Left hindlimb (tissue), 1 donor: ENCODE results near the gene CLK3.
"Not testable (repeated sequence)": the region's sequence is repeated elsewhere in the genome, so short reads cannot be mapped to it uniquely, and the experiment has no call there.

ENCODE experiments used
- DNase-seq: peaks from one replicate; pipeline ENCODE4 v3.0.0-alpha.2; 2018

The CLK3 gene

DNA sequence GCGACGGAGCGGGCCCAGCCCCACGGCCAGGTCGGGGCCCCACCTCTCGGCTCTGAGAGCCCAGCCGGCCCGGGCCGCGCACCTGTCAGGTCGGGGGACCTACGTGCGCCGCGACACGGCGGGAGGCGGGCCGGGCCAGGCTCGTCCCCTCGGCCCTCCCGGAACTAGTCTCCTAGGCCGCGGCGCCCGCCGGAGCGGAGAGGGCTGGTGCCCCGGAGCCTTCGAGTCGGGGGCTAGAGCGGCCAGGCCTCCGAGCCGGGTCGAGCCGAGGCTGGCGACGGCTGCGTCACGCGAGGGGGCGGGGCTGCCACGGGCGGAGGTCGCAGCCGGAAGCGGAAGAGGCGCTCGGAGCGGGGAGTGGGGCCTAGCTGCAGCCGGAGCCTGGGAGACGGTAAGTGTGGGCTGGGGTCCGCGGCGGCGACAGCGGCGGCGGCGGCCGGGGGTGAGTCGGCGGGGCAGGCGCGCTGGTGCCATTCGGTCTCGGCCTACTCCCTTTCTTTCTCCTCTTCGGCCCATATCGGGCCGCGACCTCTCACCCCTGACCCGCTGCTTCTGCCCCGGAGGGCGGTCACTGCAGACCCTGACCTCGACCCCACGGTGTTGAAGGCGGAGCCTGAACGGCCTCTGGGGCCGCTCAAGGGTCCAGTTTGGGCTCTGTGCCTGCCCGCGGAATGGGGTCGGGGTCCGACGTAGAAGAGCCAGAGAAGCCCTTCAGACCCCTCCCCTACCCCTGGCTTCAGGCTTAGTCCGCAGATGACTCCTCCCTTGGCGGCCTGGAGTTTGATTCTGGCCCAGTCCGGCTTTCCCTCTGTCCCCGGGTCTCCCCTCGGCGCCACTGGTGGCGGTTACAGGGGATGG, at the start of gene CLK3:
TSS of gene CLK3 (plus strand) at position 329 of the 858 bp plus-strand sequence. CDS start 3,361 bp downstream, outside the sequence.
- peak; percentile 97 for DNase-seq

GRCh38 chr15:74568594-74568993, 47.0 kb upstream of the CLK3 start:
- no peak for DNase-seq

DNA sequence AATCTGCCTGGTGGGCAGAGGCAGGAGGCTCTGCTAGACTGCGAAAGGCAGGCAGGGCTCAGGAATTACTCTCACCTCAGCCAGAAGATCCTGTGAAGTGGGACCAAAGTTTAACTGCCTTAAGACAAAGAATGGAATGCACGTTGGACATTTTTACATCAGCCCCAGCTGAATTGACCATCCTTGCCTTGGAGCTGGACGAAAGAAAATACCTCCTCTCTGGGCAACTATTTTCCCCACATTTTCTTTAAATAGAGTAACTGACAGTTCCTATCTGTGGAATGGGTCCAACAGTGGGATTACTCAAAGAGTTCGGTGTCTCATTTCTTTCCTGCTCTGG, 45.9 kb upstream of the CLK3 start:
- DNase-seq = no peak

DNA sequence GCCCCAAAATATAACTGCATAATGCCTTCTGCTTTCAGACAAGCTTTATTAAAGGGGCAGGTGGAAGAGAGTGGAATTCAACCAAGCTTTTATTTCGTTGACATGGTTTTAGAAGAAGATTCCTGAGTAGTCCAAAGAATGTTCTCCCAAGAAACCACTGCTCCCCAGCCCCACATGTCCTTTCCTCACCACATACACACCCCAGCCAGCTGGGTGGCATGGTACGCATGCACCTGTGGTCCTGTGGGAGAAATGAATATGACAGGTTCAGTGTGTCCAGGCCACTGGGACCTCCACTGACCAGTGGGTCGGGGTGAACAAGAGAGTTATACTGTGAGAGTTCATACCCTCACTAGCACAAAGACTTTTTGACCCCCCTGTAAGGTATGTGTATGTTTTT, 44.4 kb upstream of the CLK3 start:
- no peak for DNase-seq

DNA sequence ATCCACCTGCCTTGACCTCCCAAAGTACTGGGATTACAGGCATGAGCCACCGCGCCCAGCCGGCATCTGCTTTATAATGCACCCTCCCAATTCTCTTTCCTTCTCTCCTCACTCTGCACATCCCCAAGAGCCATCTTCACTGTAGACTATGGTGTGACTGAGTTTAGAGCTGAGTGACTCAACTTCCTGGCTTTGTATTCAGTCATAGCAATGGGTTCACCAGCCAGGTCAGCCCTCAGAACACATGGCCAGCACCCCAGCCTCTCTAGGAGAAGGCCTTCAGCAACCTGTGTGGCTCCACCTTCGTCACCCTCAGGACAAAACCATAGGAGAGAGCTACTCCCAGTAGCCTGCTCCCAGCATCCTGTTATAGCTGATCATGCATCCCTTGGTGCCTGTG, 41.6 kb upstream of the CLK3 start:
- no peak for DNase-seq

DNA sequence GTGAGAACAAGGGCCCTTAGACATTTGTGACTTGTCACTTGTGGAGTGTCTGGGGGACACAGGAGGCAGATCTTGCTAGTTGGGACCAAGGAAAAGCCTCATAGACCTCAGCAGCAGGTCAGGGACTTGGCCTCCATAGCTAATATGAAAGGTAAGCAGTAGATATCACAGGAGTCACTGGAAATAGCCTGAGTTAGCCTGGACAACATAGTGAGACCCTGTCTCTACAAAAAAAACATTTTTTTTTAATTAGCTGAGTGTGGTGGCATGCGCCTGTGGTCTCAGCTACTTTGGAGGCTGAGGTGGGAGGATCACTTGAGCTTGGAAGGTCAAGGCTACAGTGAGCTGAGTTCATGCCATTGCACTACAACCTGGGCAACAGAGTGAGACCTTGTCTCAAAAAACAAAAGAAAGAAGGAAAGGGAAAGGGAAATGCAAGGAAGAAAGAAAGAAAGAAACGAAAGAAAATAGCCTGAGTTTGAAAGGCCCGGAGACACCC, 37.1 kb upstream of the CLK3 start:
- no peak for DNase-seq

DNA sequence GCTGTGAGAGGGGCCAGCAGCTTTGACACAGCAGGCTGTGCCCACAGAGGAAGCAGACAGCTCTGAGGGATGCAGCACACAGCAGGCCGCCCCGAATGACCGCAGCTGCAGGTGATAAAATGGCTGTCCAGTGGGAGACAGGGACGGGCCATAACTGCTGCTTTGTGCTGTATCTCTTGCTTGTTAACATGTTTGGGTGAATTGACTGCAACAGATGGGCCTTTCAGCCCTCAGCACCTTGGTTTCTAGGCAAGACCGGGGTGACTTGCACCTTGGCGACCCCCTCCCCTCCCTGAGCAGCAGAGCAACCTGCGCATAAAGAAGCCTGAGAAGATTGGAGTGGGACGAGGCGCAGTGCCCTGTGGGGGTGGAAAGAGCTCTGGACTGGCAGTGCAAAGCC, 36.6 kb upstream of the CLK3 start:
- DNase-seq = no peak

DNA sequence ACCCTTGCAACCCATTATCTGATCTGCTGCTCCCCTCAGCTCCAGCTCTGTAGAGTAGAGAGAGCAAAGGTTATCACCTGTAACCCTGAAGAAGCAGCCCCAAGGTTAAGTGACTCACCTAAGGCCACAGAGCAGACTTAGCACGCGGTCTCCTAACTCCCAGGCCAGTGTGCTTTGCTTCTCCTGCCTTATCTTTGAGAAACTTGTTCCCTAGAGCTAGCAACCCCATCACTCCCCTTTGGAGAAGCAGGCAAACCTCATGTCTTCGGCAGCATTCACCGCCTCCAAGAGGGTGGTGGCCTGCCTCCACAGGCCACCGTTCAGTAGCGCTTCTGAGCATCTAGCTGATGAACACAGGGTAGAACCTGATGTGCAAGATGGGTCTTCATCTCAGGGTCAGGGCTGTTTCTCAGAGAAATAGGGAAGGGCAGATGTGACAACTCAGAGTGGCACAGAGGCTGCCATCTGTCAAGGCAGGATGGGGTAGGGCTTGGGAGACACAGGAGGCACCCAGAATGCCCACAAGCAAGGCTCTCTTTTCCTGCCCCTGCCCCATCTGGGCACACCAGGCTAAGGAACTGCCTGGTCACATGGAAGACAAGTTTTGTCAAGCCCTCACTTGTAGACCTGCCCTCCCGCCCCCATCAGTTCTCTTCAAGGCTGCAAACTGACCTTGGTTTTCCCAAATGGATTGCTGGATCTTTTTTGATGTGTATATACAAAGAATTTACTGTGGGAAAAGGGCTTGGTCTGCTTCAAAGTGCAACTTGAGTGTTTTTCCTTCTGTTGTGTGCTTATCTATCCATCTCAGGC, 34.9 kb upstream of the CLK3 start:
- no peak for DNase-seq

DNA sequence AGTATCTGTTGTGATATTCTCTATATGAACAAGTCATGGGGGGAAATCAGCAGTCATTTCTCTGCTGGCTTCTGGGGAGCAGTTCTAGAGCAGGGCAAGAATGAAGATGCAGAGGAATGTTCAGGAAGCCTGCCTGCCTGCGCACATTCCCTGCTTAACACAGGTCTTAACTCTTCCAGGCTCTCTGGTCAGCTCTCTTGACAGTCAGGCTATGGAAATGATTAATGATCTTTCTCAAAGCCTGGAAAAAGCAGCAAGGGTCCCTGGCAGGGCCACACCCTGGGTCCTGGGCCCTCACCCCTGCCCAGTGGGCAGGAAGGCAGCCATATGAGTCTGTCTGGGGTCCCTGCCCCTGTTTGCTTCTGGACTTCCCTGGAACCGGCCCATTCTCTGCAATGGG, 31.4 kb upstream of the CLK3 start:
- DNase-seq = no peak

GRCh38 chr15:74584779-74585178, 30.9 kb upstream of the CLK3 start:
- DNase-seq = no peak

GRCh38 chr15:74585191-74585590, 30.4 kb upstream of the CLK3 start:
- DNase-seq = no peak

DNA sequence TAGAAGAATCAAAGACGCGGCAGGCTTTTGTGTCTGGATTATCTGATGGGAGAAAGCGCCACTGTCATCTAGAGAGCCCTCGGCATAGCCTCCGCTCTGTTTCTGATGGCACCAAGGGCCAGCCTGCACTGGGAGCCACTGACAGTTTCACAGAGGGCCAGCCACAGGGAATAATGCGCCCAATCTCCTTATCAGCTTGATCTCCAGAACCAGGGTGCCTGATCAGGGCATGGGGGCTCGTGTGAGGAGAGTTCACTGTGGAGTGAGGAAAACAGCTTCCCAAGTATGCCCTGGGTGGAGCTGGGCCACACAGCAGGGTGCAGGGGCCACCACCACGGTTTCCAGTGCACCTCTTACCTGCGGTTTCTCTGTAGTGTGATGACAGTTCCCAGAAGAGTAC, 29.8 kb upstream of the CLK3 start:
- no peak for DNase-seq

DNA sequence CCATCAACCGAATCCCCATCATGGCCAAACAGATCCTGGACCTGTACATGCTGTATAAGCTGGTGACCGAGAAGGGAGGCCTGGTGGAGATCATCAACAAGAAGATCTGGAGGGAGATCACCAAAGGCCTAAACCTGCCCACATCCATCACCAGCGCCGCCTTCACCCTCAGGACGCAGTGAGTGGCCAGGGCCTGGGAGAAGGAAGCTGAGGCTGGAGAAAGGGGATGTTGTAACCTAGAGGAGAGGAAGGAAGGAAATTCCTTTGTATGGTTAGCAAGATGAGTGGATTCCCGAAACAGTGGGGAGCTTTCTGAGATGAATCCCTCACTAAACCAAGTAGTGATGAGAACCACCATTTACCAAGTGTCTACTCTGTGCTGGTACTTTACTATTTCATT, 25.8 kb upstream of the CLK3 start:
- DNase-seq = no peak

GRCh38 chr15:74592222-74592621, 23.4 kb upstream of the CLK3 start:
- no peak for DNase-seq

- DNase-seq = no peak
Measured at GRCh38 chr15:74593122-74593521, 22.5 kb upstream of the CLK3 start.

DNA sequence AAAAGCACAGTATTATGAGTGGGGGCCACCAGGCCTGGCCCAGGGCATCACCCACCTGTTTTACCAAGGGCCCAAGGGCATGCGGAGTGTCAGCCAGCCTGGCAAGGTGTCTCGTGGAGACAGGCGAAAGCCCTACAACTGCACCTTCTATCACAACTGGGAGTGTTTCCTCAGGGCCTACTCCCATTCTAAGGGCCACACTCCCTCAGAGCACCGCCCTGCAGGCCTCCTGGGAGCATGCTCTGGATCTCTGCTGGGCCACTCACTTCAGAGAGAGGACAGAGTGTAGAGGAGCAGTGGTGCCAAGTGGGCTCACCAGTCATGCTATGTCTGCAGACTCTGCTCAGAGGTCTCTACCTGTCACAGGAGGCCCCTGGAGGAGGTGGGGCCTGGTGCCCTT, 21.2 kb upstream of the CLK3 start:
- DNase-seq = no peak

GRCh38 chr15:74595271-74595670, 20.4 kb upstream of the CLK3 start:
- no peak for DNase-seq

DNA sequence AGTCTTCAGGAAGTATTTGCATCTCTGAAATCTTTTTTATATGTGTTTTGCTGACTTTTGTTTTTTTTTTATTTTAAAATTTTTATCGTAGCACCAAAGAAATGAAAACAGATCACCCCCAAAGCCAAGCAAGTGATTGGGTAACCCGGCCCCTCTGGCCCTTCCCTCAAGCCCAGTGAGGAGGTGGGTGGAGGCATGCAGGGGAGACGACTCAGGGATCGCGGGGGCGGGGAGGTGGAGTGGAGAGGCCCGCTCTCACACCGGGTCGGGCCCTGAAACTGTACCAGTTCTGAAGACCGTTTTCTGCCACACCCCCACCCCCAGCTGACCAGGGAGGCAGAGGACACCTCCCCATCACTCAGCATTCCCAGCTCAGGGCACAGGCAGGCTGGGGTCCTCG, 18.9 kb upstream of the CLK3 start:
- not testable (repeated sequence) for DNase-seq

- DNase-seq = not testable (repeated sequence)
Measured at GRCh38 chr15:74597146-74597705, 18.4 kb upstream of the CLK3 start.

DNA sequence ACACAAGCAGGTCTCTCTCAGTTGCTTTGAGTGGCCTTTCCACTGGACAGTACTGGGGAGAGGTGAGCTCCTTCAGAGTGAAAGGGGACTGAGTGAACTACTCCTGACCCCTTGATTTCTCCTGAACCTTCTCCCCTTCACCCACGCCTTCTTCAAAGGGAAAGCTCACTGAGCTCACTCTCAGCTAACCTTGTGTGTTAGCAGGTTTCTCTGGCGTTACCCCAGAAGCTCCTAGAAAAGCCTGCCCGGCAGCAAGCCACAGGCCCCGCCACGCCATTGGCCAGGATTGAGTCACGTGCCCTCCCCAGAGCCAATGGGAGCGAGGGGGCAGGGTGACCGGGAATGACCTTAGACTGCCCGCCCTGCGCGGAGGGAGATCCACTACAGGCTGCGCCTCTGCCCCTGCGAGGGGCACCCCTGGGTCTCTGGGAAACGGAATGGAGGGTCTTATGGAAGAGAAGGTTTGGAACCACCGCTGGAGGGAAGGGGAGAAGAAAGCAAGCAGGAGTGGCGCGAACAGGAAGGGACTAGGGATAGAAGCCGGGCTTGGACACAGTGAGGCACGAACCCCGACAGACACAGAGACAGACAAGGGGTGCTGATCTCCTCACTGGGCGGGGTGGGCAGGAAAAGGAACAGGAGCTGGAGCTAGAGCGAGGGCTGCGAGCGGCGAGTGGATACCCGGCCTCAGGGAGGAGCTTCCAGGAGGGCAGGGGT, 17.4 kb upstream of the CLK3 start:
- DNase-seq = peak; percentile 93

GRCh38 chr15:74599156-74599555, 16.5 kb upstream of the CLK3 start:
- no peak for DNase-seq

DNA sequence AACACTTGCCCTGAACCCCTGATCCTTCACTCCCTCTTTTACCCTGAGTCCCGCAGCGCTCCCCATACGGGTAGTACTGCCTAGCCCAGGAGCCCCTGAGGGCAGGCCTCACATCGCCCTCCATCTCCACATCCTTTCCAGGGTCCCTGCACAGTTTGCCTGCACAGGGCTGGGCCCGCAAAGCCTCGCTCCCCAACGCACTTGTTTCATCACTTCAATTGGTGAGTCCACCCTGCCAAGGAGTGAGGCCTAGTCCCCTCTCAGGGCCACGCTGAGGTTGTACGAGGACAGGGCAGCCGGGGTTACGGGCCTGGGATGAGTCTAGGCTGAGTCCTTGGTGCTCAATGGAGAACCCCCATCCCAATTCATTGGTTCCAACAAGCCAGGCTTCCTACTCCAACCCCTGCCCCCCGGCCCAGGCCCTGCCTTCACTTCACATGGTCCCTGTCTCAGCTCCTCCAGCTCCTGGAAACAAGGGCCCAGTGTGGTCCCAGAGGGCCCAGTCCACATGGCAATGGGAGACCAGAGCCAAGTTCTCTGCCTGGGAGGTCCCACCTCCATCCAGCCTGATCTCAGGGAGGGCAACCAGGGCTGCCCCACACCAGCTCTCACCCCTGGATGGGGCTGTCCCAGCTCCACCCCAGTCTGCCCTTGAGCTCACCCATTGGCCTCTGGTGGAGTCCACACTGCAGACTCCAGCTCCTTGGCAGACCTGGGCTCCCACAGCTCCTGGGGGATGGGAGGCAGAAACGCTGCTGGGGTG, 12.4 kb upstream of the CLK3 start:
- no peak for DNase-seq
